BLaER1 (cell line): ENCODE measurements around the gene STAC.

Source experiments
- H3K27ac ChIP-seq: shearing (Covaris generic); formaldehyde crosslinking; 2 replicates; pipeline ENCODE4 v1.8.1; 2022
- H3K27me3 ChIP-seq: shearing (Covaris generic); formaldehyde crosslinking; 2 replicates; pipeline ENCODE4 v1.8.1; 2022
- H3K36me3 ChIP-seq: shearing (Covaris generic); formaldehyde crosslinking; 2 replicates; pipeline ENCODE4 v1.8.1; 2022
- H3K4me1 ChIP-seq: shearing (Covaris generic); formaldehyde crosslinking; 2 replicates; pipeline ENCODE4 v1.8.1; 2022
- H3K4me2 ChIP-seq: shearing (Covaris generic); formaldehyde crosslinking; 2 replicates; pipeline ENCODE4 v1.8.1; 2022
- H3K4me3 ChIP-seq: shearing (Covaris generic); formaldehyde crosslinking; 2 replicates; pipeline ENCODE4 v1.8.1; 2022
- H3K9ac ChIP-seq: shearing (Covaris generic); formaldehyde crosslinking; 2 replicates; pipeline ENCODE4 v1.8.1; 2022
- H3K9me3 ChIP-seq: shearing (Covaris generic); formaldehyde crosslinking; 2 replicates; pipeline ENCODE4 v1.8.1; 2022
- H4K20me1 ChIP-seq: shearing (Covaris generic); formaldehyde crosslinking; 2 replicates; pipeline ENCODE4 v1.8.1; 2022
- Cebpa-rat ChIP-seq: shearing (Covaris generic); IDR thresholded peaks from 2 replicates; pipeline ENCODE4 v1.8.1; 2022

STAC gene

DNA sequence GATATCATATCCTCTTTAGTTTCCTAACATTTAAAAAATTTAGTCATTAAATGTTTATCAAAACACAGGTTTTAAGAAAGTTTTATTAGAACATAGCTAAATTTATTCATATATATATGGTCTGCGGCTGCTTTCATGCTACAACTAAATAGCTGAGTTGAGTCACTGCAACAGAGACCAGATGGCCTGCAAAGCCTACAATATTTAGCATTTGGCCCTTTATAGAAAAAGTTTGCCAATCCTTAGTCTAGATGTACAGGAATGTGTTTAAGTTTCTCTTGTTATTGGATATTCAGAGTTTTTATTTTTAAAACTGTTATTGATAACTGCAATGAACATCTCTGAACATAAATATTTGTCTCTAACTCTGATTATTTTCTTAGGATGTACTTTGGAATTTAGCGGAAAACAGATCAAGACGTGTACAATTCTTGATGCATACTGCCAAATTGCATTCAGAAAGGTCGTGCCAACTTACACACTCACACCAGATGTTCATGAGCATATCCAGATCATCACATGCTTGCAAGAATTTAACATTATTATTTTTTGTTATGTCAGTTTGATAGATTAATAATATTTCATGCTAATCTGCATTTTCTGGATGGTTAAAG is 157.9 kb downstream of the STAC start:
- Histone ChIP-seq H3K36me3 (no peaks in the 10 kb centered on the region), H3K27me3 (no peaks in the 10 kb centered on the region), H3K4me1 (no peaks in the 10 kb centered on the region), H3K9ac (no peak overlapping the region), H3K4me2 (no peak overlapping the region), H4K20me1 (no peaks in the 10 kb centered on the region), H3K9me3 (peaks cover 8% of the 10 kb centered on the region; the same call in 1 of the 2 replicates), H3K4me3 (no peak overlapping the region), H3K27ac (no peak overlapping the region)
- no peak for TF ChIP-seq Cebpa-rat

DNA sequence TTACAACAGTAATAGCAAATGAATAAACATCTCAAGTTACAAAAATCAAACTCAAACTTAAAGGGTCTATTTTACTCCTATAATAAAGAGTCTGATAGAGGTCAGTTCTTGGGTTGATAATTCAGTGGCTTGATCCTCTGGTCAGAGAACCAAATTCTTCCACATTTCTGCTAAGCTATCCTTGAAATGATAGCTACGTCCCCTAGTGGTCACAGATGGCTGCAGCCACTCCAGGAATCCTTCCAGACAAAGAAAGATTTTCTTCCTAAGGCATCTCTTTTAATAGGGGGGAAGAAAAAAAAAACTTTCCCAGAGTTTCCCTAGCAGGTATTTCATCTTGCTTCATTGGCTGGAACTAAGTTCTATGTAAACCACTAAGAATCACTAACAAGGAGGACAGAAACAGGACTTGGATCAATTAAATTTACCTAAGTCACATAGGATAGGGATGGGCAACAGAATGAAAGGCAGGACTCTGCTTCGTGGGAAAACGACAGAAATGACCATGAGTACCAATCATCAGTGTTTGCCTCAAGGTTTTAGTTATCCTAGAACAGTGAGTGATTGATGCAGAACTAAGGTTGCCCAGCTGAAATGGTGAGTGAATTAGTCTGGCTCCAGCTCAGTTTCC is 160.7 kb downstream of the STAC start:
- Histone ChIP-seq H3K36me3 (no peaks in the 10 kb centered on the region), H3K4me2 (no peak overlapping the region), H3K27me3 (no peaks in the 10 kb centered on the region), H3K9me3 (peaks cover 6% of the 10 kb centered on the region; the same call in 1 of the 2 replicates), H3K4me1 (peaks cover 14% of the 10 kb centered on the region), H3K9ac (no peak overlapping the region), H3K27ac (no peak overlapping the region), H4K20me1 (no peaks in the 10 kb centered on the region), H3K4me3 (no peak overlapping the region)
- TF ChIP-seq Cebpa-rat, result no peak

DNA sequence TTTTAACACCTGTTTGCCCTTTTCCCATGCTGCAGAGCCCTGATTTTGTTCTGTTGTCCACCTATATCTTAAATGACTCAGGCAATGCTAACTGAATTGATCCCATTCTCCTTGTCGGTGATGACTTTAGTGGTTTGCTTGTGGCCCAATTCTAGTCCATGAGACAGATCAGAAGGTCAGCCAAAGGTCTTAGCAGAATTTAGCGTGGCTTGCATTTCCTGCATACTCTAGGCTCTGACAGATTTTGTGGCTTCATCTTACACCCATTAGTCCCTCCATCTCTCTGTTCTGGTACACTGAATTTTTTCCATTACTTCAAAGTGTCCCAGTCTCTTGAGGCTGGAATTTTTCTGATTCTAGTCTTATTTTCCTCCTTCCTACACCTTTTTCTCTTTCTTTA is 161.9 kb downstream of the STAC start:
- Histone ChIP-seq H3K9me3 (no peaks in the 10 kb centered on the region), H3K9ac (no peak overlapping the region), H3K27me3 (no peaks in the 10 kb centered on the region), H3K4me1 (peaks cover 25% of the 10 kb centered on the region), H3K4me3 (no peak overlapping the region), H3K36me3 (no peaks in the 10 kb centered on the region), H4K20me1 (no peaks in the 10 kb centered on the region), H3K27ac (no peak overlapping the region), H3K4me2 (no peak overlapping the region)
- TF ChIP-seq Cebpa-rat, result no peak

DNA sequence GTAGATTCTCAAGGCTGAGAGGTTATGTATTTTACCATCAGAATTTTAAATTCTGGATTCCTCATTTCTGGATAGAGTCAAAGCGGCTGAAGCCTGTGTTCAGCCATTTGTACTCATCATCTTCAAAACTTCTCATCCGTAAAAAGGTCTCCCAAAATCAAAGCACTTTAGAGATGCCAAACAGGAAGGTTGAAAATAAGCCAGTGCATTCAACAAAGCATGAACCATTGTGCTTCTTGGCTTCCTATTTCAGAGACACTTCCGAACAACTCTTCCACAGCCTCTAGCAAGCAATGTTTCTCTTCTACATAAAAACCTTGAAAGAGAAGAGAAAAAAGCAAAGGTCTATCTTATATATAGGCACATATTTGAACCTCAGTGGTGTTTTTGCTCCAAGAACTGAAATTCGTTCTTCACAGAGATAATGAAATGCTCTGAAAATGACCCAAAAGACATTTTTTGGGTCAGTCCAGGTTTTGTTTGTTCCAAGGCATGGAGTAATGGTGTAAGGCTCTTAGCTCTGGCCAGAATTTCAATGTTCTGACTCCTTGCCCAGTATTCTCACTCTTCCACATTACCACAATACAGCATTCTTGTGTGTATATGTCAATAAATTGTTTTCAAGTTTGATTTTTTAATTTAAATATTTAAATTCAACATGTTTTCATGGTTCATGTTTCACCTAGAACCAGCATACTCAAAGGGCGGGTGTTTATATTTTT is 163.1 kb downstream of the STAC start:
- no peak overlapping the region for H3K4me3 ChIP-seq
- no peak overlapping the region for H3K4me2 ChIP-seq
- H3K27ac ChIP-seq, result no peak overlapping the region
- H3K27me3 ChIP-seq, result no peaks in the 10 kb centered on the region
- peaks cover 1% of the 10 kb centered on the region; the same call in 1 of the 2 replicates for H3K9me3 ChIP-seq
- H3K9ac ChIP-seq, result no peak overlapping the region
- TF ChIP-seq Cebpa-rat, result no peak
- no peaks in the 10 kb centered on the region for H3K36me3 ChIP-seq
- no peaks in the 10 kb centered on the region for H4K20me1 ChIP-seq
- peaks cover 25% of the 10 kb centered on the region for H3K4me1 ChIP-seq

DNA sequence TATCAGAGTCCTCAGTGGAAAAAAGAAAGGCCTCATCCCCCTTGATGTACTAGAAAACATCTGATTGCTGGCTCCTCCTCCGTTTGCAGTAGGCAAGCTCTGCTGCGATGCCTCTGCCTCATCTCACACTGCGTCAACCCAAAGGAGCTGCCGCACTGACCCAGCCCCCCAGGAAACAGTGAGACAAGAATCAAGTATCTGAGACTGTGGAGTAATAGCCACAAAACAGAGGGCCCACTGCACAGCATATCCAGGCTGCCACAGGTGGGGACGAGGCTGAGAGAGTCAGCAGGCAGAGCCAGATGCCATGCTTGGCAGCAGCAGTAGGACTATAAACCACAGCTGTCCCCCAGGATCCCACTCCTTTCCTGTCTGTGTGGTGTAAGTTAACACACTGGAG is 165.9 kb downstream of the STAC start:
- peaks cover 8% of the 10 kb centered on the region for H3K9me3 ChIP-seq
- peak overlapping the region; percentile 33; the same call in 1 of the 2 replicates for H3K27ac ChIP-seq
- H4K20me1 ChIP-seq, result no peaks in the 10 kb centered on the region
- peaks cover 25% of the 10 kb centered on the region for H3K4me1 ChIP-seq
- H3K36me3 ChIP-seq, result no peaks in the 10 kb centered on the region
- TF ChIP-seq Cebpa-rat, result no peak
- H3K9ac ChIP-seq, result peak overlapping the region; percentile 42; the same call in 1 of the 2 replicates
- no peak overlapping the region for H3K4me3 ChIP-seq
- H3K4me2 ChIP-seq, result peak overlapping the region; percentile 71
- no peaks in the 10 kb centered on the region for H3K27me3 ChIP-seq

DNA sequence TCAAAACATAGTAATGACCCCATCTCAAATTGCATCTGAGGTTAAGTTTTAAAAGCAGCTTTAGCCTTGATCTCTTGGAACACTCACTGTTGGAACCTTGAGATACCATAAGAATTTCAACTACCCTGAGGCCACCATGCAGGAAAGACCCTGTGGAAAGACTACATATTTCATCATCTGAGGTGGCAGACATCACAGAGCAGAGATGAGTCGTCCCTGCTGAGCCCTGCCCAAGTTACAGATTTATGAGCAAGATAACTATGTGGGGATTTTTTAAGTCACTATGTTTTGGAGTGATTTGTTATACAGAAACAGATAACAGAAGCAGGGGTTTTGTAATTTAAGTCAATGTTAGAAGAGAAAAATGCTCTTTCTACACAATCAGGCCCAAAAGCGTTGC is 168.4 kb downstream of the STAC start:
- no peaks in the 10 kb centered on the region for H4K20me1 ChIP-seq
- no peaks in the 10 kb centered on the region for H3K27me3 ChIP-seq
- no peak overlapping the region for H3K27ac ChIP-seq
- no peaks in the 10 kb centered on the region for H3K36me3 ChIP-seq
- H3K9me3 ChIP-seq, result peaks cover 8% of the 10 kb centered on the region
- no peak overlapping the region for H3K9ac ChIP-seq
- TF ChIP-seq Cebpa-rat, result no peak
- no peak overlapping the region for H3K4me3 ChIP-seq
- no peak overlapping the region for H3K4me2 ChIP-seq
- H3K4me1 ChIP-seq, result peaks cover 25% of the 10 kb centered on the region

DNA sequence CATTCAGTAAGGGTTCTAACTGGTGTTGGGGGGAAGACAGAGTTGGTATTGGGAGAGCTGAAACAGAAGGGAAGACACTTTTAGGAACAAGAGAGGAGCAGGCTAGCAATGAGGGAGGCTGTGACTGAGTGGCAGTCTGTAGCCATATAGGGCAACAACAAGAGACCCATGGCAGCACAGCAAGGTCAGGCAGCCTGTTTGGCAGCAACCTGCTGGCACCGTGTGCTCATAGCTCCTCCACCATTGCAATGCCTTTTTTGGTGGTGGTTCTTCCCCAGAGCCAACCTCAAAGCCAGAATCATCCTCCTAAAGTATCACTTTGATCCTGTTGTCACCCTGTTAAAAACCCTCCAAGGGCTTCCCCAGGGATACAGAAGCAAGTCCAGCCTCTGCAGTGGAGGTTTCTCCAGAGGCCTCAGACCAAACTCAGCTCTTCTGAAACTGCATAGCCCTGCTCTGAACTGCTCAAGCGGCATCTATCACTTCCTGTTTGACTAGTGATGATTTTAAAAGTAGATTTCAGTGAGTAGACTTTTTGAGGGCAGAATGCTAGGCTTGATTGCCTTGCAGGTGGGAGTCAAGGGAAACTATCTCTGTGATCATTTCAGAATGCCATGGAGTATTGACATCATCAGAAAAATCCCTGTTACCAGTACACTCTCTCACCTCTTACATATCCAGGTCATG is 176.9 kb downstream of the STAC start:
- Histone ChIP-seq H3K9ac (no peak overlapping the region), H3K4me1 (peaks cover 41% of the 10 kb centered on the region), H3K9me3 (no peaks in the 10 kb centered on the region), H3K27ac (peak overlapping the region; percentile 28; the same call in 1 of the 2 replicates), H3K27me3 (no peaks in the 10 kb centered on the region), H3K36me3 (no peaks in the 10 kb centered on the region), H4K20me1 (no peaks in the 10 kb centered on the region), H3K4me3 (no peak overlapping the region), H3K4me2 (peak overlapping the region; percentile 72)
- TF ChIP-seq Cebpa-rat, result no peak

DNA sequence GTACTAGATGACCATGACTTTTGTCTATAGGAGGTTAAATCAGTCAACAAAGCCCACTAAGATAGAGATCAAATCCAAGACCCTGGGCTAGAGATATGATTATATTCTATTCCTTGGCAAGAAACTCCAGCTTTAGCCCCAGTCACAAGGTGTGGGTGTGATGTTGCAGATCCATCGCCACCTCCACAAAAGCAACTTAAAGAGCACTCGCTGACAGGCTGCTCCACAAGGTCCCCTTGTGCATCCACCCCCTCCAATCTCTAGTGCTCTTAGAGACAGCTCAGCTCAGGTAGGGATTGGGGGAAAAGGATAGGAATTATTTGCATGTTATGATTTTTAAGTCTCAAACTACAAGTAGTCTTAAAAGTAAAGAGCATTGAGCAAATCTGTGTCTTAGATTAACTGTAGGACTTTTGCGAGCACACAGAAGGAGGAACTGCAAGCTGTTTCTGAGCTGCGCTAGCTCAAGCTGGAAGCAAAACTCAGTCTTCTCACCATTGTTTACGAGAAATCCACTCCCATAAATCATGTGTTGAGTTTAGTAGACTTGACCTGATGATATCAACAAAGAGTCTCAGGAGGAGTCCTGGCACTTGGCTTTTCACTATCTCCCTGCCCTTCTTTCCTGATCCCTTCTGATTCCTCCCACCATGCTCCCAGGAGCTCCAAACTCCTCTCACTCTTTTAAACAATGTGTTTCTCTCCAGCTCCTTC is 177.6 kb downstream of the STAC start:
- Histone ChIP-seq H3K27ac (no peak overlapping the region), H3K9me3 (no peaks in the 10 kb centered on the region), H4K20me1 (no peaks in the 10 kb centered on the region), H3K27me3 (no peaks in the 10 kb centered on the region), H3K36me3 (no peaks in the 10 kb centered on the region), H3K4me3 (no peak overlapping the region), H3K4me1 (peaks cover 41% of the 10 kb centered on the region), H3K4me2 (peak overlapping the region; percentile 72), H3K9ac (no peak overlapping the region)
- TF ChIP-seq Cebpa-rat, result no peak

DNA sequence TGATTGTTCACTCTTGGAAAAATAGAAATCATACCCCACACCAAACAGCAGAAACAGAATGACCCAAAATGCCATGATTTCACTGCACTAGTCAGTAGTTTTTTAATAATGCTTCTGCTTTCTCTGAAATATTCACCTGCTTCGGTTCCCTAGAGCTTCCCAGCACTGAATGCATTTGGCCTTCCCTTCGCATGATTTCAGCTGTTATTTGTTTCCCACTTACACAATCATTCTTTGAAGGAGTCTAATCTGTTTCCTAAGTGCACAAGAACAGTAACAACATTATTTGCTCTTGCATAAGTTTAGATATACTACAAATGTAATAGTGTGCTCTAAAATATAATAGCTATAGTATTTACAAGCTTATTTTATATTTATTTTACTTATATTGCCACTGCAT is 178.7 kb downstream of the STAC start:
- Histone ChIP-seq H3K36me3 (no peaks in the 10 kb centered on the region), H4K20me1 (no peaks in the 10 kb centered on the region), H3K9me3 (no peaks in the 10 kb centered on the region), H3K27ac (no peak overlapping the region), H3K4me1 (peaks cover 41% of the 10 kb centered on the region), H3K4me3 (no peak overlapping the region), H3K4me2 (no peak overlapping the region), H3K9ac (no peak overlapping the region), H3K27me3 (no peaks in the 10 kb centered on the region)
- TF ChIP-seq Cebpa-rat, result no peak
